ENCODE data around the gene ZBTB7C.

ZBTB7C gene

GRCh38 chr18:48110797-48111196 lies 298.4 kb downstream of the ZBTB7C start:
- TF ChIP-seq, protein P1, sequence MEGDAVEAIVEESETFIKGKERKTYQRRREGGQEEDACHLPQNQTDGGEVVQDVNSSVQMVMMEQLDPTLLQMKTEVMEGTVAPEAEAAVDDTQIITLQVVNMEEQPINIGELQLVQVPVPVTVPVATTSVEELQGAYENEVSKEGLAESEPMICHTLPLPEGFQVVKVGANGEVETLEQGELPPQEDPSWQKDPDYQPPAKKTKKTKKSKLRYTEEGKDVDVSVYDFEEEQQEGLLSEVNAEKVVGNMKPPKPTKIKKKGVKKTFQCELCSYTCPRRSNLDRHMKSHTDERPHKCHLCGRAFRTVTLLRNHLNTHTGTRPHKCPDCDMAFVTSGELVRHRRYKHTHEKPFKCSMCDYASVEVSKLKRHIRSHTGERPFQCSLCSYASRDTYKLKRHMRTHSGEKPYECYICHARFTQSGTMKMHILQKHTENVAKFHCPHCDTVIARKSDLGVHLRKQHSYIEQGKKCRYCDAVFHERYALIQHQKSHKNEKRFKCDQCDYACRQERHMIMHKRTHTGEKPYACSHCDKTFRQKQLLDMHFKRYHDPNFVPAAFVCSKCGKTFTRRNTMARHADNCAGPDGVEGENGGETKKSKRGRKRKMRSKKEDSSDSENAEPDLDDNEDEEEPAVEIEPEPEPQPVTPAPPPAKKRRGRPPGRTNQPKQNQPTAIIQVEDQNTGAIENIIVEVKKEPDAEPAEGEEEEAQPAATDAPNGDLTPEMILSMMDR (IDR thresholded peaks at IDR 0.05), result no peak

DNA sequence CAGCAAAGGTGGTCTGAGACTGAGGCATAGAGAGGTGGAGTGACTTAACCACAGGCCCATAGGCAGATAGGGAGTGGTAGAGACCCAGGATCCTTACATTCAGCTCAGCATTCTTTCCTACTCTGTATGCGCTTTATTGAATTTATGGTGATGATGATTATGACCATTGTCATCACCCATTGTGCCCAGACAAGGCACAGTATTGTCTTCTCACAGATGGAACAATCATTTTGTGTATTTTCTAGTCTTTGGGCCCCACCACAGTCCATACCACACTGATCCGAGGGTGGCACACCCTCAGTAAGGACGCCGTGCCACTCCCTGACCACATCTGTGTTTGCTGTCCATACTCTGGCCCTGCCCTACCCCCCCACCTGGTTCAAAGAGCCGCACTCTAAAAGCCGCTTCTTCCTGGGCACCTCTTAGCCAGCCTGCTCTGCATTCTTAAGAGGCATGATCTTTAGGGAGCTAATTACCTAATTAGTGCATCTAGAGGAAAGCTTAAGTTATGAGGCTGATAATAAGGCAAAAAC lies 299.2 kb downstream of the ZBTB7C start:
- TF ChIP-seq, protein P1 (IDR thresholded peaks at IDR 0.05), result no peak

DNA sequence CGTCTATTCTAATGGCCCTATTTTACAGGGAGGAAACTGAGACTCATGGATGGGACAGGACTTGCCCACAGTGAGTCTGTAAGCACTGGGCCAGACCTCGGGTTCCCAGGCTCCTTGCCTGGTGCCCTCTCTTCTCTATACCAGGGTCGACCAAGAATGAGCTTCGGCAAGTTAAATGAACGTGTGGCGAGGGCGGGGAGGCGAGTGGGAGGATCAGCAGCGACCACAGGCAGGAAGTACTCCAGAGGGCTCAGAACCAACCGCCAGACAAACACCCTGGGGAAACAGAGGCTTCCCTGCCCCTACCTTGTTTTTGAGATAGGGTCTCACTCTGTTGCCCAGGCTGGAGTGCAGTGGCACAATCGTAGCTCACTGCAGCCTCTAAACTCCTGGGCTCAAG lies 301.0 kb downstream of the ZBTB7C start:
- TF ChIP-seq, protein P1 (IDR thresholded peaks at IDR 0.05), result no peak

DNA sequence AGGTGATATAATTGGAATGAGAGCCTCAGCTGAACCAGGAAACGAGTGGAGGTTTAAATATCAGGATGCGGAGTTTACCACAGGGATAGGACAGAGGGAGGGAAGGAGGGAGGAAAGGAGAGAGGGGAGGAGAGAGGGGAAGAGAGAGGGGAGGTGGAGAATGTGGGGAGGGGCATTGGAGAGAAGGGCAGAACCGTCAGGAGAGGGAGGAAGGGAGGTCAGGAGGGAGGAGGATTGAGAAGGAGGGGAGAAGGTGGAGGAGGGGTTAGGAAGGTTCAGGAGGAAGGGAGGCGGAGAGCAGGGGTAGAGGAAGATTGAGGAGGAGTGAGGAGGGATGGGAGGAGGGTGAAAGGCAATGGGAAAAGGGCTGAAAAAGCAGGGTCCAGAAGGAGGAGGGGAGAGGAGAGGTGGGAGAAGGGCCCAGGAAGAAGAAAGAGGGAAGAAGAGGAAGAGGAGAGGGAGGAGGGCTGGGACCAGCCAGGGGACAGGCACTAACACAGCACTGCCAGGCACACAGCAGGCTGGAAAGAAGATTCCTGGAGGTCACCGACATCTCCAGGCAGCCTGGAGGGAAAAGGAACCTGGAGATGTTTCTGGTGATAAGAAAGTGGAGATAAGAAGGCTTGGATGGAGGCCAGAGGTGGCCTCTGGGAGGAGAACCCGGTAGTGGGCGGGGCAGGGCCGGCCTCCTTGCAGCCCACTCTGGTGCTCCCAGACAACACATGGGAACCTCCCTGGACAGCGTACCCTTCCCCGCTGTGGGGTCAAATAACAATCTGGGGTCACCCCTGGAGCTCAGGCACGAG lies 302.0 kb downstream of the ZBTB7C start:
- TF ChIP-seq, protein P1 (IDR thresholded peaks at IDR 0.05), result no peak

- TF ChIP-seq, protein P1 (IDR thresholded peaks at IDR 0.05), result no peak
Measured at GRCh38 chr18:48106498-48106897, 302.7 kb downstream of the ZBTB7C start.

- TF ChIP-seq, protein P1 (IDR thresholded peaks at IDR 0.05), result no peak
Measured at GRCh38 chr18:48105317-48105716, 303.9 kb downstream of the ZBTB7C start.

- TF ChIP-seq, protein P1 (IDR thresholded peaks at IDR 0.05), result no peak
Measured at GRCh38 chr18:48104705-48105104, 304.5 kb downstream of the ZBTB7C start.

All from LNCAP (cell line).